ENCODE results near the gene ZNF521. TPM values are rescaled to one million over a fixed set of nuclear protein-coding genes. Genes with fewer than 3 reads are reported as not detected.

Gene ZNF521
- total and polyA plus RNA-seq, 8 donors, result 16.6 to 60.6 (median 47.3) TPM

GRCh38 chr18:25077038-25077943 is 274.7 kb downstream of the ZNF521 start:
- peak; percentile 45 for ATAC-seq

DNA sequence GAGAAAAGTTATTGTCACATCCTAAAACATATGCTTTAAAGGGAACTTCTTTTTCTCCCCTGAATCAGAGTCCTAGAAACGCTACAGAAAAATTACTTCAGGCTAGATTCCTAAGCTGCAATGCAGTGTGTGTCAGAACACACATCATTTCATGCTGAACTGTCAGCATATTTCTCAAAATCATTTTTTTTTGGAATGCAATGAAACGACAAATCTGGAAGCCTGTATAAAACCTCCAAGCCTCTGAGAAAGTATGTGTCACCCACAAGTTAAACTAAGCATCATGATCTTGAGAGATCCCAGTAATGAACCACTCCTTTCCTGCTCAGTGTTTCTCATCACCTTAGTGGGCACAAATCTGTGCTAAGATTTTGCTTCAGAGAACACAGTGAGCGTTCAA is 276.2 kb downstream of the ZNF521 start:
- Histone ChIP-seq H3K27me3 (no peaks in the 10 kb centered on the region), H3K36me3 (no peaks in the 10 kb centered on the region), H3K4me3 (no peak overlapping the region), H3K27ac (no peak overlapping the region), H3K4me1 (peaks cover 0 to 4% of the 10 kb centered on the region in 2 donors), H3K9me3 (no peaks in the 10 kb centered on the region)
- no peak for TF ChIP-seq CTCF (IDR thresholded peaks at IDR 0.05)
- ATAC-seq (peak; percentile 11), DNase-seq (peak in 1 of 4 donors; percentile 71)
- intact Hi-C loops (cut with DNase I), result no loop called here

More at GRCh38 chr18:25077038-25077943, 274.7 kb downstream of the ZNF521 start:
- Histone ChIP-seq H3K27ac (no peak overlapping the region), H3K4me1 (peaks cover 0 to 4% of the 10 kb centered on the region in 2 donors), H3K9me3 (no peaks in the 10 kb centered on the region), H3K27me3 (no peaks in the 10 kb centered on the region), H3K36me3 (no peaks in the 10 kb centered on the region), H3K4me3 (no peak overlapping the region)
- intact Hi-C loops (cut with DNase I), result no loop called here
- no peak for DNase-seq
- TF ChIP-seq CTCF (IDR thresholded peaks at IDR 0.05), result no peak

- Histone ChIP-seq H3K27me3 (no peaks in the 10 kb centered on the region), H3K4me3 (no peak overlapping the region), H3K36me3 (no peaks in the 10 kb centered on the region), H3K9me3 (no peaks in the 10 kb centered on the region), H3K27ac (no peak overlapping the region), H3K4me1 (peaks cover 0 to 4% of the 10 kb centered on the region in 2 donors)
- DNase-seq, result no peak
- TF ChIP-seq CTCF (IDR thresholded peaks at IDR 0.05), result no peak
- intact Hi-C loops (cut with DNase I), result no loop called here
- peak; percentile 58 for ATAC-seq
Measured at GRCh38 chr18:25075331-25075730, 276.6 kb downstream of the ZNF521 start.

DNA sequence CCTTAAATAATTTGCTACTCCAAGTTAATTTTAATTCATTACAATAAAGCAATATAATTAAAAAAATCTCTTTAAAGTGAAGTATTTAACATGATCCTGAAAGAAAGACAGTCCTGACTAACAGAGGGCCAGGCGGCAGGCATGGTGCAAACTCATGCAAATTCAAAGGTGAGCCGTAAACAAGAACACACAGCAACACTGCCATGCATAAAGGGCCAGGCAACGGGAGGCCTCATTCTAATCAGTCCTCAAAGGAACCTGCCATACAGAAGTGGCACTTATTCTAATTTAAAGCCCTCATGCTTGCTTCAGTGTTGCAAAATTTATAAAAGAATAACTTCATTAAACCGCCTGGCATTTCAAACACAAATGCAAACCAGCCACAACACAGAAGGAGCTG is 277.0 kb downstream of the ZNF521 start:
- Histone ChIP-seq H3K27me3 (no peaks in the 10 kb centered on the region), H3K4me1 (peaks cover 0 to 4% of the 10 kb centered on the region in 2 donors), H3K4me3 (no peak overlapping the region), H3K27ac (no peak overlapping the region), H3K9me3 (no peaks in the 10 kb centered on the region), H3K36me3 (no peaks in the 10 kb centered on the region)
- no peak for DNase-seq
- TF ChIP-seq CTCF (IDR thresholded peaks at IDR 0.05), result no peak
- intact Hi-C loops (cut with DNase I), result no loop called here
- peak; percentile 72 for ATAC-seq

- intact Hi-C loops (cut with DNase I), result no loop called here
- ATAC-seq (no peak), DNase-seq (no peak)
- no peak for TF ChIP-seq CTCF (IDR thresholded peaks at IDR 0.05)
- Histone ChIP-seq H3K9me3 (no peaks in the 10 kb centered on the region), H3K27me3 (no peaks in the 10 kb centered on the region), H3K4me3 (no peak overlapping the region), H3K4me1 (peaks cover 0 to 8% of the 10 kb centered on the region in 2 donors), H3K36me3 (no peaks in the 10 kb centered on the region), H3K27ac (no peak overlapping the region)
Measured at GRCh38 chr18:25072205-25072604, 279.8 kb downstream of the ZNF521 start.

Data from left lung (tissue), 10 donors.